ENCODE results near the gene MUC2. TPM values are rescaled to one million over a fixed set of nuclear protein-coding genes. Genes with fewer than 3 reads are reported as not detected.
"Not testable (repeated sequence)": the region's sequence is repeated elsewhere in the genome, so short reads cannot be mapped to it uniquely, and the experiment has no call there.

The MUC2 gene
- total and polyA plus RNA-seq, 2 of the 4 experiments (the other 2 are of a cell fraction) = not detected

DNA sequence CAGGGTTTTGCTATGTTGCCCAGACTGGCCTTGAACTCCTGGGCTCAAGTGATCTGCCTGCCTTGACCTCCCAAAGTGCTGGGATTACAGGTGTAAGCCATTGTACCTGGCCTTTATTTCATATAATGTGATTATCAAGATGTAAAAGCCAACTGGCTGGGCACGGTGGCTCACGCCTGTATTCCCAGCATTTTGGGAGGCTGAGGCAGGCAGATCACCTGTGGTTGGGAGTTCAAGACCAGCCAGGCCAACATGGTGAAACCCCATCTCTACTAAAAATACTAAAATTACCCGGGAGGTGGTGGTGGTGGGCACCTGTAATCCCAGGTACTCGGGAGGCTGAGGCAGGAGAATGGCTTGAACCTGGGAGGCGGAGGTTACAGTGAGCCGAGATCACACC is 40.6 kb downstream of the MUC2 start:
- H4K20me1 ChIP-seq (ENCODE audit: insufficient read depth, low read length); H2AK5ac ChIP-seq (ENCODE audit: low read depth, low read length); H2BK120ac ChIP-seq (ENCODE audit: low read depth, low read length); H2BK15ac ChIP-seq (ENCODE audit: low read depth, low read length); H2AK9ac ChIP-seq (replicated peaks; ENCODE audit: low read depth, low read length, poor library complexity); H3K27ac ChIP-seq (ENCODE audit: insufficient read depth, low read length); dilution Hi-C loops (cut with HindIII; ENCODE audit: low sequenced_read_pairs, unreplicated experiment); H3K4me3 ChIP-seq (ENCODE audit: insufficient read depth, low read depth, low read length); H2BK5ac ChIP-seq (ENCODE audit: low read depth, low read length, poor library complexity, severe bottlenecking); H3K4me2 ChIP-seq (ENCODE audit: low read depth, low read length); H3K36me3 ChIP-seq (ENCODE audit: control insufficient read depth, insufficient read depth, low read length); H3K18ac ChIP-seq (ENCODE audit: low read depth, low read length); BruUV-seq (replicated peaks); H3K79me1 ChIP-seq (ENCODE audit: low read depth in 1 of 2, low read length in 2 of 2); H3K14ac ChIP-seq (replicated peaks; ENCODE audit: low read depth, low read length); H4K8ac ChIP-seq (ENCODE audit: low read depth in 2 of 2, low read length in 2 of 2); H3K9ac ChIP-seq (ENCODE audit: low read depth, low read length); ATAC-seq (ENCODE audit: low read depth); H3K4ac ChIP-seq (ENCODE audit: low read depth, low read length); DNase-seq; H3K9me1 ChIP-seq (ENCODE audit: insufficient read depth, low read length); H2BK20ac ChIP-seq (ENCODE audit: low read depth, low read length); H4K91ac ChIP-seq (ENCODE audit: insufficient read depth, low read depth, low read length); POLR2A ChIA-PET (ENCODE audit: unreplicated experiment); H3K9me3 ChIP-seq (ENCODE audit: control insufficient read depth, insufficient read depth, low read length); H3K56ac ChIP-seq (ENCODE audit: extremely low read depth, insufficient read depth, low read length); H3K23ac ChIP-seq (ENCODE audit: low read depth, low read length); H4K5ac ChIP-seq (ENCODE audit: low read depth, low read length); CTCF ChIA-PET; H2AFZ ChIP-seq (replicated peaks; ENCODE audit: low read length, poor library complexity); in situ Hi-C loops (cut with MboI; ENCODE audit: low sequenced_read_pairs); H3K4me1 ChIP-seq (ENCODE audit: control insufficient read depth, insufficient read depth, low read length): not testable (repeated sequence)
- peaks cover 10% of the 10 kb centered on the region; the same call in 1 of the 2 replicates for H3K27me3 ChIP-seq (ENCODE audit: control insufficient read depth, insufficient read depth, low read length)
- intact Hi-C loops (cut with micrococcal nuclease) = loop anchor here (2.0 kb wide), 1 partner anchor 88 kb away; no protein-coding TSS in a partner anchor
- WGBS, 2 experiments (ENCODE audit: extremely low coverage in 2 of 2, insufficient read length in 1 of 2) = no CpG with 5 or more reads among the region's 6 CpGs

All from IMR-90 (cell line).